Thyroid gland (tissue), 4 donors: Measurements from ENCODE around the gene CFAP410. TPM values are rescaled to one million over a fixed set of nuclear protein-coding genes. Genes with fewer than 3 reads are reported as not detected.

Experiments used
- DNase-seq, 2 donors: peaks; one replicate each; pipeline ENCODE4 v3.0.0-alpha.2; 2019
- H3K27ac ChIP-seq, 3 donors: fragments of 200-600 bp; sonication (generic); 1 replicate in 2 of 3; 2 replicates in 1 of 3; pipeline ENCODE4 v1.5.1; 2016 to 2019; ENCODE audit warnings: mild to moderate bottlenecking in 1 of 3, moderate library complexity in 1 of 3
- H3K27me3 ChIP-seq: fragments of 200-600 bp; sonication (generic); one replicate; pipeline ENCODE4 v1.5.1; 2019
- H3K36me3 ChIP-seq, 2 donors: fragments of 200-600 bp; sonication (generic); one replicate each; pipeline ENCODE4 v1.5.1; 2016 to 2019
- H3K4me1 ChIP-seq, 2 donors: fragments of 200-600 bp; sonication (generic); one replicate each; pipeline ENCODE4 v1.5.1; 2017 to 2019
- H3K4me3 ChIP-seq, 3 donors: fragments of 200-600 bp; sonication (generic); replicated peaks in 1 of 3; 1 replicate in 2 of 3; 2 replicates in 1 of 3; pipeline ENCODE4 v1.5.1; 2016; ENCODE audit warnings: mild to moderate bottlenecking in 1 of 3
- H3K9me3 ChIP-seq: fragments of 200-600 bp; sonication (generic); one replicate; pipeline ENCODE4 v1.5.1; 2017
- POLR2A ChIP-seq, 2 donors: fragments of 450-650 bp; IDR thresholded peaks; one replicate each; pipeline ENCODE4 v1.6.1; 2017; ENCODE audit warnings: antibody characterized with exemption in 2 of 2, mild to moderate bottlenecking in 2 of 2, moderate library complexity in 1 of 2
- WGBS, 2 donors: methylation state at CpG; one replicate each; pipeline ENCODE4 v1.1.5; 2017; 5-methylcytosine and 5-hydroxymethylcytosine counted together
- intact Hi-C: fragments of 100-400 bp; cut with DNase I; formaldehyde crosslinking; loops from one replicate; pipeline ENCODE4 v1.15.1; 2023
- total RNA-seq, 4 donors: library from RNA; depleted of rRNA; stranded (reverse); fragments of >200 nt; gene quantifications; one replicate each; pipeline ENCODE4 v1.2.3, GENCODE V29; 2016
- TF ChIP-seq, protein P1 (sequence below), 6 experiments: fragments of 200-600 bp in 3 of 6; fragments of 450-650 bp in 3 of 6; sonication (generic) in 3 of 6; IDR thresholded peaks; one replicate each; pipeline ENCODE4 v1.5.1; 2016 to 2019; ENCODE audit warnings: antibody characterized with exemption in 6 of 6, mild to moderate bottlenecking in 2 of 6, inconsistent platforms in 1 of 6, moderate library complexity in 1 of 6

The CFAP410 gene
- total RNA-seq, 4 donors from 2014 or later = 55.2 to 93.4 (median 64.1) TPM

DNA sequence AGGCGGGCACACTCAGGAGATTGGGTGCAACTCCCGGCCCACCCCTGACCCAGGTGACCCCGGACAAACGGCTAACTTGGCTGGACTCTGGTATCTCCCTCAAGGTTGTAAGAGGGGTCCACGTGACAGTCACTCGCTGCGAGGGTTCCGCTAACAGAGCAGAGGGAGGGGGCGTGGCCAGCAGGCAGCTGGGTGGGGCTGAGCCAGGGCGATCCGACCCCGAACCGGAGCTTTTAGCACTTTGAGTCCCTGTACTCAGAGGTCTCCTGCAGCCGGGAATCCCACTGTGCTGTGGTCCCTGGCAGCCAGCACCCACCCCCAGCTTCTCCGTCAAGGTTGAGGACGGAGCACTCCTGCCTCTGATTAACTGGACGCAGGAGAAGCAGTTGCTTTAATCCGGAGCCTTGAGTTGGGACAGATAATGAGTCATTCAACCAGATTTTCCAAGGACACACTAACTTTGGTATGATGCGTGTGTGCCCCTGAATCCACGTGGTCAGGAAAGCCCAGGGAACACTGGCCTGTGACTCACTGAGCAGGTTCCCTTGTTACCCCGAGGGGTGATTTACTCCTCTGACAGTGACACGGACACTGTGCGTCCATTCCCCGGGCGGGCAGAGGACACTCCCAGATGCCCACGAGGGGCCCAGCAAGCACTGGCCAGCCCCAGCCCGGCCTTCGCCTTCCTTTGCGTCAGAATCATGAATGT, 31.0 kb upstream of the CFAP410 start:
- Histone ChIP-seq H3K4me3 (no peak overlapping the region), H3K27me3 (no peaks in the 10 kb centered on the region)
- 32 to 59% methylated on average over 21 to 23 of the region's 29 CpGs for WGBS, 2 donors

DNA sequence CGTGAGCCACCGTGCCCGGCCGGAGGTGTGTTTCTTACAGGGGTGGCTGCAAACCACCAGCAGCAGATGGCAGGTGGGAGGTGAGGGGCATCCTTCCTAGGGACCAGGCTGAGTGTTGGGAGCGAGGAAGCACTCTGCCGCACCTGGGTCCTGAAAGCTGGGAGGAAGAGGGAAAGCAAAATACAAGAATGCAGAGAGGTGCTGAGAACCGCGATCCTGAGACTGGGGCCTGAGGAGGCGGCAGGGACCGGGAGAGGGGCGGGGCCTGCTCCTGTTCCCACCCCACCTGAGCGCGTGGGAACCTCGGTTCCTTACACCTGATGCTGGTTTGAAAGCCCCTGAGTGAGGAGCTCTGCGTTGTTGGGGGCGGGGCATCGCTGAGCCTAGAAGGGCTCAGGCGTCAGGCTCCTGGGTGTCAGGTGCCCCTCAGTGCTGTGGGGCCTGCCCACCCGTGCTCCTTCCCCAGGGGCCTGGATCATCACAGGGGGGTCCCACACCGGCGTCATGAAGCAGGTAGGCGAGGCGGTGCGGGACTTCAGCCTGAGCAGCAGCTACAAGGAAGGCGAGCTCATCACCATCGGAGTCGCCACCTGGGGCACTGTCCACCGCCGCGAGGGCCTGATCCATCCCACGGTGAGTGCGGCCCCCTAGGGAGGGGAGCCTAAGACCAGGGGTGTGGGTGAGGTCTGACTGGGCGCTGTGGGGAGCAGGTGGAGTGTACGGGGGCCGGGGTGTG, 29.7 kb upstream of the CFAP410 start:
- H3K4me3 ChIP-seq = no peak overlapping the region
- TF ChIP-seq POLR2A (IDR thresholded peaks at IDR 0.05) = no peak
- TF ChIP-seq, protein P1, sequence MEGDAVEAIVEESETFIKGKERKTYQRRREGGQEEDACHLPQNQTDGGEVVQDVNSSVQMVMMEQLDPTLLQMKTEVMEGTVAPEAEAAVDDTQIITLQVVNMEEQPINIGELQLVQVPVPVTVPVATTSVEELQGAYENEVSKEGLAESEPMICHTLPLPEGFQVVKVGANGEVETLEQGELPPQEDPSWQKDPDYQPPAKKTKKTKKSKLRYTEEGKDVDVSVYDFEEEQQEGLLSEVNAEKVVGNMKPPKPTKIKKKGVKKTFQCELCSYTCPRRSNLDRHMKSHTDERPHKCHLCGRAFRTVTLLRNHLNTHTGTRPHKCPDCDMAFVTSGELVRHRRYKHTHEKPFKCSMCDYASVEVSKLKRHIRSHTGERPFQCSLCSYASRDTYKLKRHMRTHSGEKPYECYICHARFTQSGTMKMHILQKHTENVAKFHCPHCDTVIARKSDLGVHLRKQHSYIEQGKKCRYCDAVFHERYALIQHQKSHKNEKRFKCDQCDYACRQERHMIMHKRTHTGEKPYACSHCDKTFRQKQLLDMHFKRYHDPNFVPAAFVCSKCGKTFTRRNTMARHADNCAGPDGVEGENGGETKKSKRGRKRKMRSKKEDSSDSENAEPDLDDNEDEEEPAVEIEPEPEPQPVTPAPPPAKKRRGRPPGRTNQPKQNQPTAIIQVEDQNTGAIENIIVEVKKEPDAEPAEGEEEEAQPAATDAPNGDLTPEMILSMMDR (IDR thresholded peaks at IDR 0.05) = no peak

More for the DNA sequence above, 31.0 kb upstream of the CFAP410 start:
- DNase-seq = peak; percentile 15 to 30
- TF ChIP-seq POLR2A (IDR thresholded peaks at IDR 0.05) = no peak
- TF ChIP-seq, protein P1 (IDR thresholded peaks at IDR 0.05) = no peak
- peaks cover 3 to 4% of the 10 kb centered on the region in 2 donors for H3K4me1 ChIP-seq
- no peaks in the 10 kb centered on the region for H3K9me3 ChIP-seq
- H3K27ac ChIP-seq = no peak overlapping the region
- no peaks in the 10 kb centered on the region for H3K36me3 ChIP-seq
- intact Hi-C loops = no loop called here

DNA sequence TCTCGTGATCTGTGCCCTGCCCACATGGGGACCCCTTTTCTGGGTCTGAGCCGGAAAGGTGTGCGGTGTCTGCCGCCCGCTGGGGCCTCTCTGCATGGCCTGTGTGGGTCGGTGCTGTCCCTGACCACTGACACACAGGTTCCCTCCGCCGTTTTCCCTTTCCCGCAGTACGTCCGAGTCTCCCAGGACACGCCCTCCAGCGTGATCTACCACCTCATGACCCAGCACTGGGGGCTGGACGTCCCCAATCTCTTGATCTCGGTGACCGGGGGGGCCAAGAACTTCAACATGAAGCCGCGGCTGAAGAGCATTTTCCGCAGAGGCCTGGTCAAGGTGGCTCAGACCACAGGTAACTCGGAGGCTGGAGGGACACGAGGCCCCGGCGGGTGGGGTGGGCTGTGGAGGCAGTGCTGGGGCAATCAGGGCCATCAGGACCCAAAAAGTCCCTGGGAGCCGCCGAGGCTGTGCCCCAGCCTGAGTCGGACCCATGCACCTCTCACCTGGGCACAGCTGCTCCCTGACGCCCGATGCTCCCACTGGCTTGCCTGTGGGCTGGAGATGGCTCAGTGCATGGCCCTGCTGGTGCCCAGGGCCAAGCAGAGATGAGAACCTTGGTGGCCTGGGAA, 27.5 kb upstream of the CFAP410 start:
- no peak for DNase-seq
- H3K4me1 ChIP-seq = peaks cover 3 to 4% of the 10 kb centered on the region in 2 donors
- no peak overlapping the region for H3K4me3 ChIP-seq
- WGBS, 2 donors = 85 to 87% methylated on average over 19 to 22 of the region's 28 CpGs
- H3K36me3 ChIP-seq = no peaks in the 10 kb centered on the region
- intact Hi-C loops = loop anchor here (5.0 to 10.0 kb wide), 2 partner anchors 36 to 58 kb away; no protein-coding TSS in a partner anchor
- H3K27me3 ChIP-seq = no peaks in the 10 kb centered on the region
- TF ChIP-seq, protein P1 (IDR thresholded peaks at IDR 0.05) = no peak
- no peak for TF ChIP-seq POLR2A (IDR thresholded peaks at IDR 0.05)
- no peak overlapping the region for H3K27ac ChIP-seq
- H3K9me3 ChIP-seq = no peaks in the 10 kb centered on the region

More for the DNA sequence above, 29.7 kb upstream of the CFAP410 start:
- intact Hi-C loops = loop anchor here (5.0 to 10.0 kb wide), 2 partner anchors 33 to 56 kb away; no protein-coding TSS in a partner anchor
- H3K9me3 ChIP-seq = no peaks in the 10 kb centered on the region
- 33 to 36% methylated on average over 17 to 29 of the region's 35 CpGs for WGBS, 2 donors
- H3K27ac ChIP-seq = no peak overlapping the region
- no peaks in the 10 kb centered on the region for H3K36me3 ChIP-seq
- no peak for DNase-seq
- H3K27me3 ChIP-seq = no peaks in the 10 kb centered on the region
- peaks cover 3 to 4% of the 10 kb centered on the region in 2 donors for H3K4me1 ChIP-seq

- no peak for DNase-seq
These were observed 26.9 kb upstream of the CFAP410 start for GRCh38 chr21:44365967-44366585.

More at GRCh38 chr21:44365967-44366585, 26.9 kb upstream of the CFAP410 start:
- Histone ChIP-seq H3K36me3 (no peaks in the 10 kb centered on the region), H3K27ac (no peak overlapping the region), H3K4me1 (peaks cover 3 to 4% of the 10 kb centered on the region in 2 donors), H3K4me3 (no peak overlapping the region), H3K27me3 (no peaks in the 10 kb centered on the region), H3K9me3 (no peaks in the 10 kb centered on the region)
- intact Hi-C loops = loop anchor here (5.0 to 10.0 kb wide), 2 partner anchors 36 to 59 kb away; no protein-coding TSS in a partner anchor
- 91 to 92% methylated on average over 21 to 22 of the region's 22 CpGs for whole genome bisulfite sequencing, 2 donors
- TF ChIP-seq, protein P1 (IDR thresholded peaks at IDR 0.05) = no peak
- no peak for TF ChIP-seq POLR2A (IDR thresholded peaks at IDR 0.05)
